Measurements from ENCODE around the gene DCUN1D3. TPM values are rescaled to one million over a fixed set of nuclear protein-coding genes. Genes with fewer than 3 reads are reported as not detected.
"Not testable (repeated sequence)": the region's sequence is repeated elsewhere in the genome, so short reads cannot be mapped to it uniquely, and the experiment has no call there.

The DCUN1D3 gene
- total RNA-seq, 2 donors from 2014 or later: 10.0 to 13.4 TPM

- TF ChIP-seq CTCF (IDR thresholded peaks at IDR 0.05): no peak
- H3K27me3 ChIP-seq: no peaks in the 10 kb centered on the region
- H3K9me3 ChIP-seq: no peaks in the 10 kb centered on the region
- H3K36me3 ChIP-seq: peaks cover 19% of the 10 kb centered on the region
- peaks cover 0 to 61% of the 10 kb centered on the region in 2 donors for H3K4me1 ChIP-seq
- no peak for DNase-seq (ENCODE audit: low spot score)
- peak overlapping the region; percentile 22 to 42 for H3K27ac ChIP-seq
- H3K4me3 ChIP-seq: no peak overlapping the region
Observed at GRCh38 chr16:20865420-20866131, 34.6 kb downstream of the DCUN1D3 start.

GRCh38 chr16:20864376-20864775 lies 35.8 kb downstream of the DCUN1D3 start:
- H3K27me3 ChIP-seq; H3K27ac ChIP-seq; H3K4me3 ChIP-seq; DNase-seq (ENCODE audit: low spot score); H3K9me3 ChIP-seq: not testable (repeated sequence)
- peaks cover 0 to 61% of the 10 kb centered on the region in 2 donors for H3K4me1 ChIP-seq
- peaks cover 28% of the 10 kb centered on the region for H3K36me3 ChIP-seq

- no peak for DNase-seq (ENCODE audit: low spot score)
- no peak for TF ChIP-seq CTCF (IDR thresholded peaks at IDR 0.05)
- no peak overlapping the region for H3K4me3 ChIP-seq
- peaks cover 0 to 49% of the 10 kb centered on the region in 2 donors for H3K4me1 ChIP-seq
- H3K9me3 ChIP-seq: no peaks in the 10 kb centered on the region
- H3K27ac ChIP-seq: no peak overlapping the region
- H3K27me3 ChIP-seq: no peaks in the 10 kb centered on the region
- peaks cover 33% of the 10 kb centered on the region for H3K36me3 ChIP-seq
Observed at GRCh38 chr16:20862162-20862960, 37.8 kb downstream of the DCUN1D3 start.

- H3K9me3 ChIP-seq; DNase-seq (ENCODE audit: low spot score); H3K27me3 ChIP-seq; H3K4me3 ChIP-seq: not testable (repeated sequence)
- Histone ChIP-seq H3K27ac (peak overlapping the region in 1 of 2 donors; percentile 11), H3K36me3 (peaks cover 38% of the 10 kb centered on the region), H3K4me1 (peaks cover 0 to 45% of the 10 kb centered on the region in 2 donors)
Observed at GRCh38 chr16:20860995-20861394, 39.2 kb downstream of the DCUN1D3 start.

GRCh38 chr16:20860361-20860760 lies 39.8 kb downstream of the DCUN1D3 start:
- H3K36me3 ChIP-seq: peaks cover 38% of the 10 kb centered on the region
- H3K4me3 ChIP-seq: no peak overlapping the region
- TF ChIP-seq CTCF (IDR thresholded peaks at IDR 0.05): no peak
- H3K4me1 ChIP-seq: peaks cover 0 to 40% of the 10 kb centered on the region in 2 donors
- peak overlapping the region in 1 of 2 donors; percentile 11 for H3K27ac ChIP-seq
- H3K9me3 ChIP-seq: no peaks in the 10 kb centered on the region
- DNase-seq (ENCODE audit: low spot score): no peak
- H3K27me3 ChIP-seq: no peaks in the 10 kb centered on the region

GRCh38 chr16:20859699-20860098 lies 40.5 kb downstream of the DCUN1D3 start:
- H3K27me3 ChIP-seq: no peaks in the 10 kb centered on the region
- peaks cover 0 to 36% of the 10 kb centered on the region in 2 donors for H3K4me1 ChIP-seq
- DNase-seq (ENCODE audit: low spot score): no peak
- H3K9me3 ChIP-seq: no peaks in the 10 kb centered on the region
- peak overlapping the region; percentile 9 to 11 for H3K27ac ChIP-seq
- peaks cover 38% of the 10 kb centered on the region for H3K36me3 ChIP-seq
- no peak for TF ChIP-seq CTCF (IDR thresholded peaks at IDR 0.05)
- no peak overlapping the region for H3K4me3 ChIP-seq

Data from right atrium auricular region (tissue), 2 donors.